GM19025 (cell line): ENCODE data around the gene HUWE1.

ENCODE experiments used
- ATAC-seq: cut with Tn5 transposase; IDR thresholded peaks from one replicate; pipeline ENCODE4 v1.9.1; 2021; ENCODE audit warnings: mild to moderate bottlenecking, low read depth, moderate library complexity; ENCODE audit not compliant: unreplicated experiment

HUWE1 gene

GRCh38 chrX:53694642-53695041 is 8.1 kb upstream of the HUWE1 start:
- ATAC-seq = no peak

GRCh38 chrX:53688300-53688699 is 1.8 kb upstream of the HUWE1 start:
- ATAC-seq = no peak

- no peak for ATAC-seq
Observed at GRCh38 chrX:53685711-53686110, 808 bp downstream of the HUWE1 start.

GRCh38 chrX:53684415-53685192 is 1.9 kb downstream of the HUWE1 start:
- peak; percentile 62 for ATAC-seq

GRCh38 chrX:53683556-53684414 is 2.7 kb downstream of the HUWE1 start:
- ATAC-seq = peak; percentile 63

GRCh38 chrX:53682885-53683555 is 3.5 kb downstream of the HUWE1 start:
- ATAC-seq = no peak

- no peak for ATAC-seq
Observed at GRCh38 chrX:53681661-53682060, 4.9 kb downstream of the HUWE1 start.

GRCh38 chrX:53678667-53679066 is 7.9 kb downstream of the HUWE1 start:
- ATAC-seq = no peak

- ATAC-seq = no peak
Observed at GRCh38 chrX:53677286-53677685, 9.2 kb downstream of the HUWE1 start.

- ATAC-seq = no peak
Observed at GRCh38 chrX:53674581-53674980, 11.9 kb downstream of the HUWE1 start.

- ATAC-seq = no peak
Observed at GRCh38 chrX:53669258-53669657, 17.3 kb downstream of the HUWE1 start.

GRCh38 chrX:53666171-53666570 is 20.3 kb downstream of the HUWE1 start:
- no peak for ATAC-seq

GRCh38 chrX:53660004-53660403 is 26.5 kb downstream of the HUWE1 start:
- no peak for ATAC-seq

GRCh38 chrX:53659039-53659438 is 27.5 kb downstream of the HUWE1 start:
- no peak for ATAC-seq

- ATAC-seq = no peak
Observed at GRCh38 chrX:53656845-53657244, 29.7 kb downstream of the HUWE1 start.

- ATAC-seq = no peak
Observed at GRCh38 chrX:53654376-53654775, 32.1 kb downstream of the HUWE1 start.

- no peak for ATAC-seq
Observed at GRCh38 chrX:53644751-53645150, 41.8 kb downstream of the HUWE1 start.

GRCh38 chrX:53642337-53642736 is 44.2 kb downstream of the HUWE1 start:
- ATAC-seq = no peak

GRCh38 chrX:53639257-53639656 is 47.3 kb downstream of the HUWE1 start:
- ATAC-seq = no peak

GRCh38 chrX:53637479-53637878 is 49.0 kb downstream of the HUWE1 start:
- no peak for ATAC-seq

GRCh38 chrX:53631156-53631555 is 55.4 kb downstream of the HUWE1 start:
- ATAC-seq = no peak
